ENCODE measurements around the gene SYTL2. TPM values are rescaled to one million over a fixed set of nuclear protein-coding genes. Genes with fewer than 3 reads are reported as not detected.

SYTL2 gene
- total and polyA plus RNA-seq, 2 donors (not counting 1 experiment from before 2014, with no cell fraction given) = 165 to 387 TPM

GRCh38 chr11:85651118-85651517 is 159.8 kb downstream of the SYTL2 start:
- no peak overlapping the region for H3K4me3 ChIP-seq (replicated peaks in 1 of 4; ENCODE audit: control extremely low read depth in 1 of 4, insufficient read depth in 1 of 4, low read depth in 3 of 4, low read length in 4 of 4)
- H3K9me3 ChIP-seq (ENCODE audit: control insufficient read depth, insufficient read depth, low read depth, low read length) = no peaks in the 10 kb centered on the region
- no peaks in the 10 kb centered on the region for H3K36me3 ChIP-seq (ENCODE audit: control insufficient read depth, insufficient read depth, low read length)
- TF ChIP-seq, protein P1, sequence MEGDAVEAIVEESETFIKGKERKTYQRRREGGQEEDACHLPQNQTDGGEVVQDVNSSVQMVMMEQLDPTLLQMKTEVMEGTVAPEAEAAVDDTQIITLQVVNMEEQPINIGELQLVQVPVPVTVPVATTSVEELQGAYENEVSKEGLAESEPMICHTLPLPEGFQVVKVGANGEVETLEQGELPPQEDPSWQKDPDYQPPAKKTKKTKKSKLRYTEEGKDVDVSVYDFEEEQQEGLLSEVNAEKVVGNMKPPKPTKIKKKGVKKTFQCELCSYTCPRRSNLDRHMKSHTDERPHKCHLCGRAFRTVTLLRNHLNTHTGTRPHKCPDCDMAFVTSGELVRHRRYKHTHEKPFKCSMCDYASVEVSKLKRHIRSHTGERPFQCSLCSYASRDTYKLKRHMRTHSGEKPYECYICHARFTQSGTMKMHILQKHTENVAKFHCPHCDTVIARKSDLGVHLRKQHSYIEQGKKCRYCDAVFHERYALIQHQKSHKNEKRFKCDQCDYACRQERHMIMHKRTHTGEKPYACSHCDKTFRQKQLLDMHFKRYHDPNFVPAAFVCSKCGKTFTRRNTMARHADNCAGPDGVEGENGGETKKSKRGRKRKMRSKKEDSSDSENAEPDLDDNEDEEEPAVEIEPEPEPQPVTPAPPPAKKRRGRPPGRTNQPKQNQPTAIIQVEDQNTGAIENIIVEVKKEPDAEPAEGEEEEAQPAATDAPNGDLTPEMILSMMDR (conservative IDR thresholded peaks at IDR 0.05 in 1 of 2, IDR thresholded peaks at IDR 0.05 in 1 of 2; ENCODE audit: low read depth in 1 of 2, low read length in 2 of 2) = no peak
- no peak for TF ChIP-seq EZH2 (IDR thresholded peaks at IDR 0.05; ENCODE audit: low read length, missing control alignments)
- no peaks in the 10 kb centered on the region for H3K27me3 ChIP-seq (ENCODE audit: control insufficient read depth, insufficient read depth, low read length)
- peaks cover 16% of the 10 kb centered on the region for H3K79me2 ChIP-seq (ENCODE audit: control insufficient read depth, insufficient read depth, low read length)
- H4K20me1 ChIP-seq (ENCODE audit: control insufficient read depth, extremely low read depth, insufficient read depth, low read length) = no peaks in the 10 kb centered on the region
- peaks cover 4% of the 10 kb centered on the region for H3K4me1 ChIP-seq (ENCODE audit: control insufficient read depth, extremely low read depth, insufficient read depth, low read length)
- no peak overlapping the region for H3K4me2 ChIP-seq (ENCODE audit: extremely low read depth, insufficient read depth, low read length)
- H3K9ac ChIP-seq (ENCODE audit: insufficient read depth, low read length) = no peak overlapping the region
- DNase-seq (ENCODE audit: low read depth in 2 of 2) = no peak
- no peak overlapping the region for H2AFZ ChIP-seq (ENCODE audit: low read length)
- no peak overlapping the region for H3K27ac ChIP-seq (ENCODE audit: insufficient read depth, low read length)

- TF ChIP-seq, protein P1 (conservative IDR thresholded peaks at IDR 0.05 in 1 of 2, IDR thresholded peaks at IDR 0.05 in 1 of 2; ENCODE audit: low read depth in 1 of 2, low read length in 2 of 2) = no peak
- no peak for TF ChIP-seq EZH2 (IDR thresholded peaks at IDR 0.05; ENCODE audit: low read length, missing control alignments)
- H3K4me1 ChIP-seq (ENCODE audit: control insufficient read depth, extremely low read depth, insufficient read depth, low read length) = peaks cover 4% of the 10 kb centered on the region
- no peaks in the 10 kb centered on the region for H3K9me3 ChIP-seq (ENCODE audit: control insufficient read depth, insufficient read depth, low read depth, low read length)
- H4K20me1 ChIP-seq (ENCODE audit: control insufficient read depth, extremely low read depth, insufficient read depth, low read length) = no peaks in the 10 kb centered on the region
- H3K4me3 ChIP-seq (replicated peaks in 1 of 4; ENCODE audit: control extremely low read depth in 1 of 4, insufficient read depth in 1 of 4, low read depth in 3 of 4, low read length in 4 of 4) = peak within 1 kb of the TSS; percentile 61 to 96 (median 84)
- H3K27me3 ChIP-seq (ENCODE audit: control insufficient read depth, insufficient read depth, low read length) = no peaks in the 10 kb centered on the region
- H3K79me2 ChIP-seq (ENCODE audit: control insufficient read depth, insufficient read depth, low read length) = peaks cover 15% of the 10 kb centered on the region
- DNase-seq (ENCODE audit: low read depth in 2 of 2) = peak; percentile 78 to 85
- peak within 1 kb of the TSS; percentile 84 for H3K27ac ChIP-seq (ENCODE audit: insufficient read depth, low read length)
- no peaks in the 10 kb centered on the region for H3K36me3 ChIP-seq (ENCODE audit: control insufficient read depth, insufficient read depth, low read length)
- H3K4me2 ChIP-seq (ENCODE audit: extremely low read depth, insufficient read depth, low read length) = peak within 1 kb of the TSS; percentile 92
- peak within 1 kb of the TSS; percentile 98 for H2AFZ ChIP-seq (ENCODE audit: low read length)
- H3K9ac ChIP-seq (ENCODE audit: insufficient read depth, low read length) = peak within 1 kb of the TSS; percentile 78
These were observed 163.2 kb downstream of the SYTL2 start, which contains the start of gene TMEM126A for GRCh38 chr11:85647604-85648299. TSS of gene TMEM126A (plus strand) at chr11:85647967. CDS start at chr11:85650256, 2,289 bp downstream.

DNA sequence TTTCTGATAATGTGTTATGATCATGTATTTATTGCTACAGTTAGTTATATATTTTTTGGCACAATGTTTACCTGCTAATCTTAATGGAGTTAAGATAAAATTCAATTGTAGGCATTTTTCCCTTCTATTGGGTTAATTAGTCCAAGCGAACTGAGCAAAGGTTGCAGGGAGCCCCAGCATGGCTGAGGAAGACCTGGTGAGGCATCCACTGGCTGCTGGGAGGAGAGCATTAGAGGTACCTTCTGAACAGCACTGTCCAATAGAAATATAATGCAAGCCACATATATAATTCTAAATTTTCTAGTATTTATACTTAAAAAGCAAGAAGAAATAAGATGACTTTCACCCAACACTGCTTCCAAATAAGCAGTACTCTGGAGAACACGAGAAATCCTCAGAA is 163.9 kb downstream of the SYTL2 start:
- Histone ChIP-seq H3K4me3 (replicated peaks in 1 of 4; ENCODE audit: control extremely low read depth in 1 of 4, insufficient read depth in 1 of 4, low read depth in 3 of 4, low read length in 4 of 4) (peak overlapping the region; percentile 61 to 96 (median 84)), H3K27ac (ENCODE audit: insufficient read depth, low read length) (peak overlapping the region; percentile 84), H3K9me3 (ENCODE audit: control insufficient read depth, insufficient read depth, low read depth, low read length) (no peaks in the 10 kb centered on the region), H3K4me2 (ENCODE audit: extremely low read depth, insufficient read depth, low read length) (peak overlapping the region; percentile 92), H2AFZ (ENCODE audit: low read length) (peak overlapping the region; percentile 98), H3K27me3 (ENCODE audit: control insufficient read depth, insufficient read depth, low read length) (no peaks in the 10 kb centered on the region), H3K36me3 (ENCODE audit: control insufficient read depth, insufficient read depth, low read length) (no peaks in the 10 kb centered on the region), H3K9ac (ENCODE audit: insufficient read depth, low read length) (no peak overlapping the region), H4K20me1 (ENCODE audit: control insufficient read depth, extremely low read depth, insufficient read depth, low read length) (no peaks in the 10 kb centered on the region), H3K79me2 (ENCODE audit: control insufficient read depth, insufficient read depth, low read length) (peaks cover 15% of the 10 kb centered on the region), H3K4me1 (ENCODE audit: control insufficient read depth, extremely low read depth, insufficient read depth, low read length) (peaks cover 4% of the 10 kb centered on the region)
- TF ChIP-seq, protein P1 (conservative IDR thresholded peaks at IDR 0.05 in 1 of 2, IDR thresholded peaks at IDR 0.05 in 1 of 2; ENCODE audit: low read depth in 1 of 2, low read length in 2 of 2) = no peak
- TF ChIP-seq EZH2 (IDR thresholded peaks at IDR 0.05; ENCODE audit: low read length, missing control alignments) = no peak
- no peak for DNase-seq (ENCODE audit: low read depth in 2 of 2)

Other genes with a start within 250 kb of the SYTL2 start
- 2.1 and 2.3 TPM in 2 replicates for gene DLG2, start 183.8 kb downstream of the SYTL2 start, total RNA-seq
- gene DLG2, start 183.8 kb downstream of the SYTL2 start, polyA plus RNA-seq = 0.54 and 0.77 TPM in 2 replicates
- gene TMEM126B, start 182.5 kb downstream of the SYTL2 start, total RNA-seq = 61.4 and 70.5 TPM in 2 replicates
- 74.4 and 84.5 TPM in 2 replicates for gene TMEM126B, start 182.5 kb downstream of the SYTL2 start, polyA plus RNA-seq
- gene TMEM126A, start 163.2 kb downstream of the SYTL2 start, total RNA-seq = 36.0 and 36.7 TPM in 2 replicates
- gene TMEM126A, start 163.2 kb downstream of the SYTL2 start, polyA plus RNA-seq = 63.9 and 76.6 TPM in 2 replicates
- gene CREBZF, start 146.0 kb downstream of the SYTL2 start, total RNA-seq = 40.3 and 41.1 TPM in 2 replicates
- gene CREBZF, start 146.0 kb downstream of the SYTL2 start, polyA plus RNA-seq = 12.6 and 20.5 TPM in 2 replicates
- gene CCDC89, start 124.9 kb downstream of the SYTL2 start, total RNA-seq = 2.8 and 4.1 TPM in 2 replicates
- 2.3 and 2.9 TPM in 2 replicates for gene CCDC89, start 124.9 kb downstream of the SYTL2 start, polyA plus RNA-seq
- gene CCDC83, start 44.2 kb upstream of the SYTL2 start, total RNA-seq = under 0.01 TPM in 1 of 2 replicates, not detected in the other
- gene CCDC83, start 44.2 kb upstream of the SYTL2 start, polyA plus RNA-seq = not detected in 2 replicates